HepG2 (cell line): Measurements from ENCODE around the gene ARMC10. TPM values are rescaled to one million over a fixed set of nuclear protein-coding genes. Genes with fewer than 3 reads are reported as not detected.
"Not testable (repeated sequence)": the region's sequence is repeated elsewhere in the genome, so short reads cannot be mapped to it uniquely, and the experiment has no call there.

ENCODE experiments used
- EP300 ChIP-seq, 3 experiments: sonication (generic) in 1 of 3; formaldehyde crosslinking in 1 of 3; IDR thresholded peaks; 2 replicates each; pipeline versions ENCODE4 v1.5.1 to v1.6.1; 2011 to 2020; ENCODE audit warnings: low read depth in 2 of 3, low read length in 2 of 3, borderline replicate concordance in 1 of 3, improper control_type of control experiment in 1 of 3, mild to moderate bottlenecking in 1 of 3, missing genetic modification reagents in 1 of 3, moderate library complexity in 1 of 3
- FOXA1 ChIP-seq, 2 experiments: fragments of 450-650 bp in 1 of 2; sonication (generic) in 1 of 2; formaldehyde crosslinking in 1 of 2; IDR thresholded peaks; 2 replicates each; pipeline versions ENCODE4 v1.4.0 to v1.6.1; 2016 to 2020; ENCODE audit warnings: missing genetic modification reagents in 1 of 2
- FOXA3 ChIP-seq: IDR thresholded peaks from 2 replicates; pipeline ENCODE4 v1.6.1; 2016; ENCODE audit warnings: missing genetic modification reagents, missing compliant biosample characterization
- GATAD2A ChIP-seq: IDR thresholded peaks from 2 replicates; pipeline ENCODE4 v1.6.1; 2016
- GFI1 ChIP-seq: sonication (generic); formaldehyde crosslinking; IDR thresholded peaks from 2 replicates; pipeline ENCODE4 v1.5.0; 2020; ENCODE audit warnings: missing genetic modification reagents, mild to moderate bottlenecking, borderline replicate concordance
- HOXA3 ChIP-seq: sonication (generic); formaldehyde crosslinking; IDR thresholded peaks from 2 replicates; pipeline ENCODE4 v1.5.0; 2020; ENCODE audit warnings: missing genetic modification reagents
- LCORL ChIP-seq, 2 experiments: fragments of 450-650 bp in 1 of 2; sonication (generic) in 1 of 2; formaldehyde crosslinking in 1 of 2; IDR thresholded peaks; 2 replicates each; pipeline versions ENCODE4 v1.5.0 to v1.6.1; 2017 to 2020; ENCODE audit warnings: antibody characterized with exemption in 1 of 2, missing genetic modification reagents in 1 of 2
- MIER2 ChIP-seq: IDR thresholded peaks from 2 replicates; pipeline ENCODE4 v1.6.1; 2016; ENCODE audit warnings: missing biosample characterization, missing genetic modification reagents
- PITX1 ChIP-seq: sonication (generic); formaldehyde crosslinking; IDR thresholded peaks from 2 replicates; pipeline ENCODE4 v1.5.1; 2020; ENCODE audit warnings: mild to moderate bottlenecking, missing genetic modification reagents
- RBAK ChIP-seq: sonication (generic); formaldehyde crosslinking; IDR thresholded peaks from 2 replicates; pipeline ENCODE4 v1.5.1; 2020; ENCODE audit warnings: mild to moderate bottlenecking, missing genetic modification reagents
- SP4 ChIP-seq: sonication (generic); formaldehyde crosslinking; IDR thresholded peaks from 2 replicates; pipeline ENCODE4 v1.8.1; 2023; ENCODE audit warnings: mild to moderate bottlenecking, missing genetic modification reagents
- TBX3 ChIP-seq: fragments of 450-650 bp; IDR thresholded peaks from 2 replicates; pipeline ENCODE4 v1.6.1; 2017; ENCODE audit warnings: antibody characterized with exemption, mild to moderate bottlenecking, inconsistent platforms, borderline replicate concordance
- ZNF205 ChIP-seq: IDR thresholded peaks from 2 replicates; pipeline ENCODE4 v1.6.1; 2018; ENCODE audit warnings: missing biosample characterization, missing genetic modification reagents
- ZNF337 ChIP-seq: sonication (generic); formaldehyde crosslinking; IDR thresholded peaks from 2 replicates; pipeline ENCODE4 v1.5.1; 2020; ENCODE audit warnings: missing genetic modification reagents, low read depth, mild to moderate bottlenecking, borderline replicate concordance
- ZNF670 ChIP-seq: sonication (generic); formaldehyde crosslinking; IDR thresholded peaks from 2 replicates; pipeline ENCODE4 v1.8.0; 2022; ENCODE audit warnings: mild to moderate bottlenecking, missing genetic modification reagents, borderline replicate concordance
- ZNF792 ChIP-seq: IDR thresholded peaks from 2 replicates; pipeline ENCODE4 v1.6.1; 2016
- polyA plus RNA-seq, 8 experiments: library from polyadenylated mRNA; depleted of rRNA in 3 of 8; stranded (reverse) in 7 of 8; unstranded in 1 of 8; fragments of >200 nt; fragmentation: Illumina TruSeq in 4 of 8; extraction: Trizol in 4 of 8; gene quantifications; 2 replicates each; pipeline versions ENCODE4 v1.2.1 to v1.2.3, GENCODE V29; 2011 to 2016; ENCODE audit warnings: low read depth in 4 of 8, missing spikeins in 1 of 8, mixed read lengths in 1 of 8; ENCODE audit not compliant: insufficient read depth in 1 of 8
- total RNA-seq, 5 experiments: library from RNA; depleted of rRNA; stranded (reverse); fragments of >200 nt; fragmentation: Illumina TruSeq; extraction: Trizol; gene quantifications; 2 replicates each; pipeline ENCODE4 v1.2.3, GENCODE V29; 2016; ENCODE audit warnings: low read depth in 1 of 5
- TF ChIP-seq, protein P1 (sequence below): sonication (generic); formaldehyde crosslinking; IDR thresholded peaks from 2 replicates; pipeline ENCODE4 v1.4.0; 2020; ENCODE audit warnings: missing genetic modification reagents, low read depth, mild to moderate bottlenecking, borderline replicate concordance
- TF ChIP-seq, protein P2 (sequence below): sonication (generic); formaldehyde crosslinking; IDR thresholded peaks from 2 replicates; pipeline ENCODE4 v1.9.0; 2022; ENCODE audit warnings: missing genetic modification reagents, mild to moderate bottlenecking, borderline replicate concordance
- TF ChIP-seq, protein P3 (sequence below): sonication (generic); formaldehyde crosslinking; IDR thresholded peaks from 2 replicates; pipeline ENCODE4 v1.5.1; 2020; ENCODE audit warnings: missing genetic modification reagents, mild to moderate bottlenecking, borderline replicate concordance
- TF ChIP-seq, protein P4 (sequence below): sonication (generic); formaldehyde crosslinking; IDR thresholded peaks from 2 replicates; pipeline ENCODE4 v1.8.0; 2022; ENCODE audit warnings: mild to moderate bottlenecking, missing genetic modification reagents, borderline replicate concordance

The ARMC10 gene
- total and polyA plus RNA-seq, 2 of the 13 experiments (the other 11 are each of a cell fraction or from before 2014, with no cell fraction given), result 11.3 to 23.7 TPM

DNA sequence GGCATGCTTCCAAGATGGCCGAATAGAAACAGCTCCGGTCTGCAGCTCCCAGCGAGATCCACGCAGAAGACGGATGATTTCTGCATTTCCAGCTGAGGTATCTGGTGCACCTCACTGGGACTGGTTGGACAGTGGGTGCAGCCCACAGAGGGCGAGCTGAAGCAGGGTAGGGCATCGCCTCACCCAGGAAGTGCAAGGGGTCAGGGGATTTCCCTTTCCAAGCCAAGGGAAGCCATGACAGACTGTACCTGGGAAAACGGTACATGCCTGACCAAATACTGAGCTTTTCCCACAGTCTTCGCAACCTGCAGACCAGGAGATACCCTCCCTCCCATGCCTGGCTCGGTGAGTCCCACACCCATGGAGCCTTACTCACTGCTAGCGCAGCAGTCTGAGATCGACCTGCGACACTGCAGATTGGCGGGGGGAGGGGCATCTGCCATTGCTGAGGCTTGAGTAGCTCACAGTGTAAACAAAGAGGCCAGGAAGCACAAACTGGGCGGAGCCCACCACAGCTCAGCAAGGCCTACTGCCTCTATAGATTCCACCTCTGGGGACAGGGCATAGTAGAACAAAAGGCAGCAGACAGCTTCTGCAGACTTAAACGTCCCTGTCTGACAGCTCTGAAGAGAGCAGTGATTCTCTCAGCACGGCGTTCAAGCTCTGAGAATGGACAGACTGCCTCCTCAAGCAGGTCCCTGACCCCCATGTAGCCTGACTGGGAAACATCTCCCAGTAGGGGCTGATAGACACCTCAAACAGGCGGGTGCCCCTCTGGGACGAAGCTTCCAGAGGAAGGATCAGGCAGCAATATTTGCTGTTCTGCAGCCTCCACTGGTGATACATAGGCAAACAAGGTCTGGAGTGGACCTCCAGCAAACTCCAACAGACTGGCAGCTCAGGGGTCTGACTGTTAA, 36.9 kb upstream of the ARMC10 start (continued):
- TF ChIP-seq, protein P1, sequence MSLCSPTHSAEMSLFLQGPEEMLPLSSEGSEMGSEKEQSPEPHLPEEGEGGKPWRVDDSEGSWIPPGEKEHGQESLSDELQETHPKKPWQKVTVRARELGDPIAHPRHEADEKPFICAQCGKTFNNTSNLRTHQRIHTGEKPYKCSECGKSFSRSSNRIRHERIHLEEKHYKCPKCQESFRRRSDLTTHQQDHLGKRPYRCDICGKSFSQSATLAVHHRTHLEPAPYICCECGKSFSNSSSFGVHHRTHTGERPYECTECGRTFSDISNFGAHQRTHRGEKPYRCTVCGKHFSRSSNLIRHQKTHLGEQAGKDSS (CRISPR knock-in tag), result peak; percentile 37; the same call in 1 of the 2 replicates
- TF ChIP-seq, protein P2, sequence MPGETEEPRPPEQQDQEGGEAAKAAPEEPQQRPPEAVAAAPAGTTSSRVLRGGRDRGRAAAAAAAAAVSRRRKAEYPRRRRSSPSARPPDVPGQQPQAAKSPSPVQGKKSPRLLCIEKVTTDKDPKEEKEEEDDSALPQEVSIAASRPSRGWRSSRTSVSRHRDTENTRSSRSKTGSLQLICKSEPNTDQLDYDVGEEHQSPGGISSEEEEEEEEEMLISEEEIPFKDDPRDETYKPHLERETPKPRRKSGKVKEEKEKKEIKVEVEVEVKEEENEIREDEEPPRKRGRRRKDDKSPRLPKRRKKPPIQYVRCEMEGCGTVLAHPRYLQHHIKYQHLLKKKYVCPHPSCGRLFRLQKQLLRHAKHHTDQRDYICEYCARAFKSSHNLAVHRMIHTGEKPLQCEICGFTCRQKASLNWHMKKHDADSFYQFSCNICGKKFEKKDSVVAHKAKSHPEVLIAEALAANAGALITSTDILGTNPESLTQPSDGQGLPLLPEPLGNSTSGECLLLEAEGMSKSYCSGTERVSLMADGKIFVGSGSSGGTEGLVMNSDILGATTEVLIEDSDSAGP (CRISPR knock-in tag), result peak; percentile 70; the same call in 1 of the 2 replicates
- peak; percentile 64 for TF ChIP-seq GFI1
- TF ChIP-seq ZNF205 (CRISPR knock-in tag), result peak; percentile 59; the same call in 1 of the 2 replicates
- TF ChIP-seq TBX3, result peak; percentile 31; the same call in 1 of the 2 replicates
- not testable (repeated sequence) for TF ChIP-seq FOXA1 (IDR thresholded peaks at IDR 0.05); EP300 (CRISPR knock-in tag; IDR thresholded peaks at IDR 0.05; ENCODE audit: borderline replicate concordance); LCORL (IDR thresholded peaks at IDR 0.05)
- peak; percentile 93 for TF ChIP-seq FOXA1 (CRISPR knock-in tag; IDR thresholded peaks at IDR 0.05)
- TF ChIP-seq SP4 (CRISPR knock-in tag), result 0 out of 2 replicates have a peak, but pooled peaks have one; percentile 43
- 0 out of 4 replicates have a peak, but pooled peaks of 1 of the 2 experiments have one; percentile 14 for TF ChIP-seq EP300 (IDR thresholded peaks at IDR 0.05; ENCODE audit: low read depth in 2 of 2, low read length in 2 of 2)
- 0 out of 2 replicates have a peak, but pooled peaks have one; percentile 12 for TF ChIP-seq ZNF670 (CRISPR knock-in tag)
- peak; percentile 14; the same call in 1 of the 2 replicates for TF ChIP-seq HOXA3 (CRISPR knock-in tag)
- TF ChIP-seq, protein P3, sequence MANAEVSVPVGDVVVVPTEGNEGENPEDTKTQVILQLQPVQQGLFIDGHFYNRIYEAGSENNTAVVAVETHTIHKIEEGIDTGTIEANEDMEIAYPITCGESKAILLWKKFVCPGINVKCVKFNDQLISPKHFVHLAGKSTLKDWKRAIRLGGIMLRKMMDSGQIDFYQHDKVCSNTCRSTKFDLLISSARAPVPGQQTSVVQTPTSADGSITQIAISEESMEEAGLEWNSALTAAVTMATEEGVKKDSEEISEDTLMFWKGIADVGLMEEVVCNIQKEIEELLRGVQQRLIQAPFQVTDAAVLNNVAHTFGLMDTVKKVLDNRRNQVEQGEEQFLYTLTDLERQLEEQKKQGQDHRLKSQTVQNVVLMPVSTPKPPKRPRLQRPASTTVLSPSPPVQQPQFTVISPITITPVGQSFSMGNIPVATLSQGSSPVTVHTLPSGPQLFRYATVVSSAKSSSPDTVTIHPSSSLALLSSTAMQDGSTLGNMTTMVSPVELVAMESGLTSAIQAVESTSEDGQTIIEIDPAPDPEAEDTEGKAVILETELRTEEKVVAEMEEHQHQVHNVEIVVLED (CRISPR knock-in tag), result peak; percentile 39; the same call in 1 of the 2 replicates
- TF ChIP-seq GATAD2A, result peak; percentile 58
- peak; percentile 84 for TF ChIP-seq FOXA3 (CRISPR knock-in tag)
- peak; percentile 44; the same call in 1 of the 2 replicates for TF ChIP-seq ZNF337 (CRISPR knock-in tag)
- peak; percentile 63; the same call in 1 of the 2 replicates for TF ChIP-seq PITX1 (CRISPR knock-in tag)
- peak; percentile 34; the same call in 1 of the 2 replicates for TF ChIP-seq MIER2
- 0 out of 2 replicates have a peak, but pooled peaks have one; percentile 62 for TF ChIP-seq ZNF792 (CRISPR knock-in tag)
- TF ChIP-seq RBAK (CRISPR knock-in tag), result peak; percentile 61; the same call in 1 of the 2 replicates
- TF ChIP-seq LCORL (CRISPR knock-in tag; IDR thresholded peaks at IDR 0.05), result peak; percentile 46; the same call in 1 of the 2 replicates
- TF ChIP-seq, protein P4, sequence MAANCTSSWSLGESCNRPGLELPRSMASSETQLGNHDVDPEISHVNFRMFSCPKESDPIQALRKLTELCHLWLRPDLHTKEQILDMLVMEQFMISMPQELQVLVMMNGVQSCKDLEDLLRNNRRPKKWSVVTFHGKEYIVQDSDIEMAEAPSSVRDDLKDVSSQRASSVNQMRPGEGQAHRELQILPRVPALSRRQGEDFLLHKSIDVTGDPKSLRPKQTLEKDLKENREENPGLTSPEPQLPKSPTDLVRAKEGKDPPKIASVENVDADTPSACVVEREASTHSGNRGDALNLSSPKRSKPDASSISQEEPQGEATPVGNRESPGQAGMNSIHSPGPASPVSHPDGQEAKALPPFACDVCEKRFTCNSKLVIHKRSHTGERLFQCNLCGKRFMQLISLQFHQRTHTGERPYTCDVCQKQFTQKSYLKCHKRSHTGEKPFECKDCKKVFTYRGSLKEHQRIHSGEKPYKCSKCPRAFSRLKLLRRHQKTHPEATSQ (CRISPR knock-in tag), result peak; percentile 21; the same call in 1 of the 2 replicates
